H1 (cell line): ENCODE data around the gene LIPC. TPM values are rescaled to one million over a fixed set of nuclear protein-coding genes. Genes with fewer than 3 reads are reported as not detected.

Experiments used
- CTCF ChIA-PET: fragments of 300-600 bp; sonication (Branson Sonifier 250); formaldehyde crosslinking; loops from one replicate; lab custom pipeline; 2021; ENCODE audit not compliant: partially characterized antibody; lab: Charles Lee
- POLR2A ChIA-PET: fragments of 300-600 bp; sonication (Branson Sonifier 250); formaldehyde crosslinking; loops from one replicate; lab custom pipeline; 2021; ENCODE audit warnings: inconsistent platforms; ENCODE audit not compliant: partially characterized antibody; lab: Charles Lee
- DNase-seq, 2 experiments: peaks; one replicate each; pipeline versions ENCODE4 v3.0.0 to v3.0.0-alpha.2; 2010 to 2022; ENCODE audit warnings: low spot score in 2 of 2, low read depth in 1 of 2, mixed read lengths in 1 of 2
- FAIRE-seq: peaks from 2 replicates; lab custom pipeline; 2011; peaks lifted over from hg19 to GRCh38; lab: Jason Lieb, UNC
- H2AFZ ChIP-seq: 2 replicates; pipeline ENCODE4 v1.8.1; 2012; ENCODE audit warnings: low read length, inconsistent platforms
- H2AK5ac ChIP-seq: 2 replicates; pipeline ENCODE4 v1.6.1; 2013; ENCODE audit warnings: low read depth, low read length
- H2BK120ac ChIP-seq: replicated peaks from 2 replicates; pipeline ENCODE3; 2013; ENCODE audit warnings: low read depth, low read length, inconsistent platforms
- H2BK12ac ChIP-seq: 2 replicates; pipeline ENCODE4 v1.6.1; 2013; ENCODE audit warnings: low read depth, low read length
- H2BK15ac ChIP-seq: 2 replicates; pipeline ENCODE4 v1.6.1; 2013; ENCODE audit warnings: low read length
- H2BK20ac ChIP-seq: 2 replicates; pipeline ENCODE4 v1.6.1; 2013; ENCODE audit warnings: low read length
- H2BK5ac ChIP-seq: 2 replicates; pipeline ENCODE4 v1.6.1; 2013; ENCODE audit warnings: low read depth, low read length
- H3K14ac ChIP-seq: 2 replicates; pipeline ENCODE4 v1.6.1; 2013; ENCODE audit warnings: inconsistent platforms; ENCODE audit not compliant: insufficient read length
- H3K18ac ChIP-seq: 2 replicates; pipeline ENCODE4 v1.6.1; 2013; ENCODE audit warnings: low read length; ENCODE audit errors: extremely low read depth
- H3K23ac ChIP-seq: 2 replicates; pipeline ENCODE4 v1.6.1; 2013; ENCODE audit warnings: inconsistent platforms; ENCODE audit not compliant: insufficient read length
- H3K23me2 ChIP-seq: 2 replicates; pipeline ENCODE4 v1.6.1; 2013; ENCODE audit warnings: low read depth, low read length
- H3K27ac ChIP-seq: 2 replicates; pipeline ENCODE4 v1.6.1; 2011; ENCODE audit warnings: low read depth, low read length, inconsistent platforms
- H3K27me3 ChIP-seq, 4 experiments: replicated peaks in 1 of 4; 1 replicate in 1 of 4; 2 replicates in 3 of 4; pipeline versions ENCODE4 v1.6.1 to v1.8.1; 2011 to 2013; ENCODE audit warnings: low read length in 3 of 4, mild to moderate bottlenecking in 3 of 4, inconsistent platforms in 2 of 4, mixed read lengths in 2 of 4, moderate library complexity in 1 of 4; ENCODE audit not compliant: control insufficient read depth in 3 of 4, insufficient read depth in 3 of 4; ENCODE audit errors: extremely low read depth in 1 of 4
- H3K36me3 ChIP-seq, 4 experiments: 2 replicates each; pipeline versions ENCODE4 v1.6.1 to v1.8.1; 2011 to 2013; ENCODE audit warnings: mild to moderate bottlenecking in 4 of 4, low read length in 3 of 4, moderate library complexity in 2 of 4, control low read depth in 1 of 4, inconsistent platforms in 1 of 4; ENCODE audit not compliant: insufficient read depth in 4 of 4, control insufficient read depth in 2 of 4
- H3K4ac ChIP-seq: replicated peaks from 2 replicates; pipeline ENCODE3; 2013; ENCODE audit warnings: low read length, low read depth, mixed read lengths, inconsistent platforms; ENCODE audit not compliant: insufficient read length
- H3K4me1 ChIP-seq, 4 experiments: replicated peaks in 1 of 4; 1 replicate in 1 of 4; 2 replicates in 3 of 4; pipeline versions ENCODE4 v1.6.1 to v1.8.1; 2011 to 2013; ENCODE audit warnings: low read length in 3 of 4, inconsistent platforms in 2 of 4, mixed read lengths in 1 of 4; ENCODE audit not compliant: insufficient read depth in 4 of 4, control insufficient read depth in 3 of 4
- H3K4me2 ChIP-seq, 2 experiments: 2 replicates each; pipeline versions ENCODE4 v1.6.1 to v1.8.1; 2011 to 2013; ENCODE audit warnings: low read depth in 2 of 2, low read length in 2 of 2, control low read depth in 1 of 2, inconsistent platforms in 1 of 2, mild to moderate bottlenecking in 1 of 2; ENCODE audit not compliant: insufficient read depth in 1 of 2
- H3K4me3 ChIP-seq, 4 experiments: fragments of 200-600, 300-600 bp in 1 of 4; sonication (generic), shearing (Covaris generic), sonication (Bioruptor Twin) in 1 of 4; 2 replicates each; pipeline versions ENCODE4 v1.5.1 to v1.8.1; 2011 to 2016; ENCODE audit warnings: low read length in 4 of 4, low read depth in 3 of 4, control low read depth in 2 of 4, inconsistent platforms in 2 of 4, mild to moderate bottlenecking in 2 of 4, mixed read lengths in 1 of 4, moderate library complexity in 1 of 4; ENCODE audit not compliant: insufficient read depth in 2 of 4; ENCODE audit errors: extremely low read depth in 1 of 4
- H3K56ac ChIP-seq: replicated peaks from 2 replicates; pipeline ENCODE3; 2013; ENCODE audit warnings: low read depth, mild to moderate bottlenecking, mixed read lengths, low read length, inconsistent platforms; ENCODE audit not compliant: insufficient read length
- H3K79me1 ChIP-seq: 2 replicates; pipeline ENCODE4 v1.6.1; 2013; ENCODE audit warnings: low read depth, low read length, control low read depth
- H3K79me2 ChIP-seq, 2 experiments: 2 replicates each; pipeline versions ENCODE4 v1.6.1 to v1.8.1; 2012 to 2013; ENCODE audit warnings: low read length in 2 of 2, mild to moderate bottlenecking in 2 of 2, inconsistent platforms in 1 of 2; ENCODE audit not compliant: insufficient read depth in 2 of 2, control insufficient read depth in 1 of 2
- H3K9ac ChIP-seq, 4 experiments: replicated peaks in 1 of 4; 1 replicate in 1 of 4; 2 replicates in 3 of 4; pipeline versions ENCODE4 v1.6.1 to v1.8.1; 2011 to 2013; ENCODE audit warnings: low read depth in 3 of 4, low read length in 3 of 4, control low read depth in 2 of 4, mild to moderate bottlenecking in 2 of 4, moderate library complexity in 2 of 4, inconsistent platforms in 1 of 4; ENCODE audit errors: extremely low read depth in 1 of 4
- H3K9me3 ChIP-seq, 2 experiments: 2 replicates each; pipeline versions ENCODE4 v1.6.1 to v1.8.1; 2012 to 2013; ENCODE audit warnings: mild to moderate bottlenecking in 2 of 2, moderate library complexity in 2 of 2, control low read depth in 1 of 2, inconsistent platforms in 1 of 2, low read depth in 1 of 2, low read length in 1 of 2, mixed read lengths in 1 of 2; ENCODE audit not compliant: insufficient read depth in 2 of 2
- H4K20me1 ChIP-seq, 2 experiments: replicated peaks in 1 of 2; 2 replicates each; pipeline versions ENCODE3 to v1.8.1; 2011 to 2013; ENCODE audit warnings: inconsistent platforms in 2 of 2, low read length in 2 of 2, mild to moderate bottlenecking in 1 of 2; ENCODE audit not compliant: insufficient read depth in 2 of 2, control insufficient read depth in 1 of 2
- H4K5ac ChIP-seq: 2 replicates; pipeline ENCODE4 v1.6.1; 2013; ENCODE audit warnings: low read length, low read depth, mixed read lengths, inconsistent platforms; ENCODE audit not compliant: insufficient read length
- H4K8ac ChIP-seq: 2 replicates; pipeline ENCODE4 v1.8.0; 2013; ENCODE audit warnings: mild to moderate bottlenecking, moderate library complexity, low read length, inconsistent platforms; ENCODE audit not compliant: insufficient read depth; ENCODE audit errors: extremely low read depth
- H4K91ac ChIP-seq: replicated peaks from 2 replicates; pipeline ENCODE3; 2013; ENCODE audit warnings: low read length, mixed read lengths, inconsistent platforms; ENCODE audit not compliant: insufficient read length
- BACH1 ChIP-seq: IDR thresholded peaks from 2 replicates; pipeline ENCODE4 v1.6.1; 2012; ENCODE audit warnings: low read length, improper control_type of control experiment
- BRCA1 ChIP-seq: IDR thresholded peaks from 2 replicates; pipeline ENCODE4 v1.6.1; 2012; ENCODE audit warnings: low read depth, low read length, improper control_type of control experiment
- CHD2 ChIP-seq: IDR thresholded peaks from 2 replicates; pipeline ENCODE4 v1.6.1; 2012; ENCODE audit warnings: low read length, improper control_type of control experiment
- FOSL1 ChIP-seq: IDR thresholded peaks from 2 replicates; pipeline ENCODE4 v1.6.1; 2011; ENCODE audit warnings: mild to moderate bottlenecking, low read depth, low read length, moderate library complexity; ENCODE audit not compliant: insufficient read depth
- GTF2F1 ChIP-seq: IDR thresholded peaks from 2 replicates; pipeline ENCODE4 v1.6.1; 2012; ENCODE audit warnings: low read depth, low read length, improper control_type of control experiment, borderline replicate concordance
- HDAC2 ChIP-seq, 2 experiments: fragments of 300-600 bp in 1 of 2; sonication (generic) in 1 of 2; IDR thresholded peaks; 2 replicates each; pipeline ENCODE4 v1.6.1; 2011 to 2012; ENCODE audit warnings: low read depth in 2 of 2, low read length in 2 of 2, mild to moderate bottlenecking in 2 of 2, moderate library complexity in 2 of 2, borderline replicate concordance in 1 of 2, inconsistent platforms in 1 of 2
- POLR2A ChIP-seq, 2 experiments: IDR thresholded peaks; 1 replicate in 1 of 2; 2 replicates in 1 of 2; pipeline ENCODE4 v1.6.1; 2011; ENCODE audit warnings: low read depth in 2 of 2, low read length in 2 of 2, mild to moderate bottlenecking in 2 of 2; ENCODE audit errors: control extremely low read depth in 1 of 2
- SP2 ChIP-seq: IDR thresholded peaks from 2 replicates; pipeline ENCODE4 v1.6.1; 2012; ENCODE audit warnings: mild to moderate bottlenecking, low read length, inconsistent platforms
- SP4 ChIP-seq: IDR thresholded peaks from 2 replicates; pipeline ENCODE4 v1.6.1; 2012; ENCODE audit warnings: low read length, inconsistent platforms
- TCF12 ChIP-seq: IDR thresholded peaks from 2 replicates; pipeline ENCODE4 v1.6.1; 2011; ENCODE audit warnings: low read depth, mild to moderate bottlenecking, low read length
- WGBS, 2 experiments: shearing (Covaris generic) in 1 of 2; methylation state at CpG; one replicate each; pipeline versions ENCODE4 v1.1.6 to v1.1.7; 2013 to 2015; ENCODE audit warnings: low lambda C conversion rate in 2 of 2, mixed read lengths in 2 of 2, inconsistent platforms in 1 of 2, low coverage in 1 of 2, missing lambda C conversion rate in 1 of 2; ENCODE audit not compliant: insufficient replicate concordance in 2 of 2, insufficient coverage in 1 of 2, insufficient read length in 1 of 2; ENCODE audit errors: extremely low coverage in 1 of 2, missing lambda C conversion rate in 1 of 2; 5-methylcytosine and 5-hydroxymethylcytosine counted together
- polyA plus RNA-seq, 7 experiments: library from polyadenylated mRNA; depleted of rRNA in 3 of 7; stranded (reverse) in 5 of 7; unstranded in 2 of 7; fragments of >200 nt in 5 of 7; fragments of 200-250 nt in 2 of 7; gene quantifications; 1 replicate in 5 of 7; 2 replicates in 1 of 7; 4 replicates in 1 of 7; pipeline versions ENCODE4 v1.2.1 to v1.2.3, GENCODE V29; 2011 to 2013; ENCODE audit warnings: missing spikeins in 2 of 7, mixed read lengths in 2 of 7
- total RNA-seq: library from RNA; stranded (reverse); fragmentation: NEBNext Ultra II Directional; extraction: Animal tissue kit (Norgen Biotek cat#: 25700); gene quantifications from 2 replicates; pipeline ENCODE4 v1.2.1, GENCODE V29; 2021

Gene LIPC
- total and polyA plus RNA-seq, 2 of the 8 experiments (the other 6 are each of a cell fraction or from before 2014, with no cell fraction given), result not detected

GRCh38 chr15:58433597-58434333, 2.0 kb downstream of the LIPC start:
- no peak overlapping the region for H2BK12ac ChIP-seq
- H3K79me1 ChIP-seq, result no peaks in the 10 kb centered on the region
- no peaks in the 10 kb centered on the region for H4K20me1 ChIP-seq
- H2BK20ac ChIP-seq, result 0 out of 2 replicates have a peak overlapping the region, but pooled peaks have one; percentile 34
- H3K23me2 ChIP-seq, result no peaks in the 10 kb centered on the region
- no peaks in the 10 kb centered on the region for H3K36me3 ChIP-seq
- ChIA-PET POLR2A (no interaction called here), CTCF (interaction anchor here (0.6 to 1.7 kb wide), 3 partner anchors 52 to 251 kb away, joined by 4 read pairs; no protein-coding TSS in a partner anchor)
- no peak overlapping the region for H2BK5ac ChIP-seq
- no peak overlapping the region for H4K8ac ChIP-seq
- H3K27me3 ChIP-seq, result no peaks in the 10 kb centered on the region
- H3K9me3 ChIP-seq, result no peaks in the 10 kb centered on the region
- no peak overlapping the region for H4K91ac ChIP-seq
- no peak overlapping the region for H3K4me2 ChIP-seq
- no peak overlapping the region for H2AFZ ChIP-seq
- H3K56ac ChIP-seq, result no peak overlapping the region
- H3K79me2 ChIP-seq, result no peaks in the 10 kb centered on the region
- no peak overlapping the region for H3K14ac ChIP-seq
- no peak overlapping the region for H3K23ac ChIP-seq
- H3K27ac ChIP-seq, result no peak overlapping the region
- H4K5ac ChIP-seq, result no peak overlapping the region
- no peak overlapping the region for H2BK120ac ChIP-seq
- H3K18ac ChIP-seq, result no peak overlapping the region
- FAIRE-seq (no peak), DNase-seq (no peak)
- no peak overlapping the region for H3K9ac ChIP-seq
- no peak overlapping the region for H3K4ac ChIP-seq
- H3K4me3 ChIP-seq, result no peak overlapping the region
- WGBS, 2 experiments, result 76% methylated on average over 4 of the region's 4 CpGs; no CpG with 5 or more reads in 1 of the 2 experiments
- peaks cover 0 to 8% (median 0%) of the 10 kb centered on the region in 4 experiments; a peak in 3 of 7 replicates for H3K4me1 ChIP-seq
- H2BK15ac ChIP-seq, result no peak overlapping the region
- H2AK5ac ChIP-seq, result no peak overlapping the region
- no peak for TF ChIP-seq BACH1
- no peak for TF ChIP-seq HDAC2 (IDR thresholded peaks at IDR 0.05; ENCODE audit: borderline replicate concordance in 1 of 2, low read depth in 2 of 2, low read length in 2 of 2)
- no peak for TF ChIP-seq CHD2
- no peak for TF ChIP-seq POLR2A (IDR thresholded peaks at IDR 0.05; ENCODE audit: control extremely low read depth in 1 of 2, low read depth in 2 of 2, low read length in 2 of 2)
- no peak for TF ChIP-seq GTF2F1
- no peak for TF ChIP-seq FOSL1
- TF ChIP-seq BRCA1, result no peak
- no peak for TF ChIP-seq SP4
- no peak for TF ChIP-seq TCF12
- no peak for TF ChIP-seq SP2
- TF ChIP-seq, all 59 proteins: peak for 0
